CD4-positive, alpha-beta T cell treated with Interleukin-6 for 4 hours (primary cell): ENCODE measurements around the gene ZNF418.
A peak's percentile ranks its signal among the peaks of the same experiment; 100 is the strongest.
"Not testable (repeated sequence)": the region's sequence is repeated elsewhere in the genome, so short reads cannot be mapped to it uniquely, and the experiment has no call there.

ENCODE experiments used
- DNase-seq: peaks from one replicate; pipeline ENCODE4 v3.0.0-alpha.2; 2020; ENCODE audit warnings: mixed read lengths

Gene ZNF418

GRCh38 chr19:57934820-57935665 lies at the start of gene ZNF418:
TSS of gene ZNF418 (minus strand) at chr19:57935402. CDS start at chr19:57933822, 1,580 bp downstream.
- DNase-seq = peak; percentile 31

GRCh38 chr19:57978586-57979289 lies 43.5 kb upstream of the ZNF418 start:
- DNase-seq = no peak

GRCh38 chr19:57974434-57974833 lies 39.2 kb upstream of the ZNF418 start, which contains the start of gene C19orf18:
TSS of gene C19orf18 (minus strand) at chr19:57974534. CDS start at chr19:57974432, 102 bp downstream.
- DNase-seq = no peak

- no peak for DNase-seq
These were observed 29.6 kb upstream of the ZNF418 start for GRCh38 chr19:57964761-57965160.

GRCh38 chr19:57961785-57962184 lies 26.6 kb upstream of the ZNF418 start:
- DNase-seq = no peak

- DNase-seq = no peak
These were observed 19.8 kb upstream of the ZNF418 start for GRCh38 chr19:57954996-57955395.

GRCh38 chr19:57949702-57950101 lies 14.5 kb upstream of the ZNF418 start:
- DNase-seq = no peak

GRCh38 chr19:57949296-57949695 lies 14.1 kb upstream of the ZNF418 start:
- DNase-seq = no peak

- peak; percentile 90 for DNase-seq
These were observed 12.4 kb upstream of the ZNF418 start, which contains the start of gene ZNF256 for GRCh38 chr19:57947419-57948134. TSS of gene ZNF256 (minus strand) at chr19:57947706. CDS start at chr19:57947474, 232 bp downstream.

- DNase-seq = no peak
These were observed 11.9 kb upstream of the ZNF418 start for GRCh38 chr19:57947088-57947418.

- DNase-seq = no peak
These were observed 11.1 kb upstream of the ZNF418 start for GRCh38 chr19:57946316-57946715.

GRCh38 chr19:57941593-57941992 lies 6.4 kb upstream of the ZNF418 start:
- no peak for DNase-seq

GRCh38 chr19:57935731-57936130 lies 529 bp upstream of the ZNF418 start:
- DNase-seq = no peak

GRCh38 chr19:57927587-57927986 lies 7.6 kb downstream of the ZNF418 start:
- no peak for DNase-seq

GRCh38 chr19:57916168-57916995 lies 18.8 kb downstream of the ZNF418 start, which contains the start of gene ZNF417:
TSS of gene ZNF417 (minus strand) at chr19:57916592. CDS start at chr19:57916411, 181 bp downstream.
- peak; percentile 83 for DNase-seq

GRCh38 chr19:57914531-57914930 lies 20.7 kb downstream of the ZNF418 start:
- no peak for DNase-seq

- DNase-seq = no peak
These were observed 27.8 kb downstream of the ZNF418 start for GRCh38 chr19:57907394-57907793.

GRCh38 chr19:57905258-57905657 lies 29.9 kb downstream of the ZNF418 start:
- DNase-seq = no peak

- DNase-seq = no peak
These were observed 31.5 kb downstream of the ZNF418 start for GRCh38 chr19:57903618-57904184.

GRCh38 chr19:57900311-57900710 lies 34.9 kb downstream of the ZNF418 start:
- DNase-seq = no peak

GRCh38 chr19:57890706-57891105 lies 44.5 kb downstream of the ZNF418 start:
- not testable (repeated sequence) for DNase-seq
